K562 (cell line): ENCODE data around the gene CDH20. TPM values are rescaled to one million over a fixed set of nuclear protein-coding genes. Genes with fewer than 3 reads are reported as not detected.

Source experiments
- FOS ChIP-seq: IDR thresholded peaks from 3 replicates; pipeline ENCODE4 v1.6.1; 2011; ENCODE audit not compliant: insufficient read length; ENCODE audit errors: extremely low read depth
- HMG20B ChIP-seq: fragments of 250-450 bp; sonication (Bioruptor Pico); IDR thresholded peaks from 2 replicates; pipeline ENCODE4 v1.5.0; 2021; ENCODE audit warnings: mild to moderate bottlenecking
- LARP7 ChIP-seq: fragments of 450-650 bp; IDR thresholded peaks from 2 replicates; pipeline ENCODE4 v1.6.1; 2016
- MCM2 ChIP-seq: fragments of 450-650 bp; IDR thresholded peaks from 2 replicates; pipeline ENCODE4 v1.6.1; 2017; ENCODE audit warnings: low read depth, mild to moderate bottlenecking
- SAFB2 ChIP-seq: fragments of 200-400 bp; formaldehyde crosslinking; IDR thresholded peaks from 2 replicates; pipeline ENCODE4 v1.6.1; 2018; ENCODE audit warnings: borderline replicate concordance, low read length, low read depth, moderate library complexity; ENCODE audit not compliant: severe bottlenecking
- TBP ChIP-seq: optimal IDR thresholded peaks from 2 replicates; pipeline ENCODE3; 2011; ENCODE audit warnings: low read depth, low read length, improper control_type of control experiment
- ZNF140 ChIP-seq: fragments of 250-450 bp; sonication (Bioruptor Pico); IDR thresholded peaks from 2 replicates; pipeline ENCODE4 v1.8.0; 2021; ENCODE audit warnings: moderate library complexity, mild to moderate bottlenecking, inconsistent platforms
- ZNF253 ChIP-seq: fragments of 250-450 bp; sonication (Bioruptor Pico); conservative IDR thresholded peaks from 2 replicates; pipeline ENCODE4 v1.6.1; 2021; ENCODE audit warnings: mild to moderate bottlenecking
- ZNF318 ChIP-seq, 2 experiments: fragments of 450-650 bp; IDR thresholded peaks; 2 replicates each; pipeline ENCODE4 v1.6.1; 2016; ENCODE audit warnings: mild to moderate bottlenecking in 2 of 2, borderline replicate concordance in 1 of 2, low read depth in 1 of 2, moderate library complexity in 1 of 2
- polyA plus RNA-seq, 8 experiments: library from polyadenylated mRNA; depleted of rRNA in 4 of 8; stranded (reverse) in 5 of 8; unstranded in 3 of 8; fragments of >200 nt; fragmentation: Nextera tagmentation in 2 of 8; fragmentation: Illumina TruSeq in 1 of 8; extraction: Ambion mirVana in 2 of 8; extraction: Trizol in 1 of 8; gene quantifications; 2 replicates each; pipeline versions ENCODE4 v1.2.1 to v1.2.3, GENCODE V29; 2011 to 2014; ENCODE audit warnings: inconsistent platforms in 1 of 8, missing spikeins in 1 of 8
- total RNA-seq, 7 experiments: library from RNA; depleted of rRNA in 6 of 7; stranded (reverse); fragments of >200 nt in 6 of 7; fragmentation: Illumina TruSeq in 2 of 7; extraction: Trizol in 2 of 7; gene quantifications; 2 replicates each; pipeline versions ENCODE4 v1.2.1 to v1.2.3, GENCODE V29; 2011 to 2021; ENCODE audit warnings: low replicate concordance in 1 of 7

The CDH20 gene
- total and polyA plus RNA-seq, 9 of the 15 experiments (the other 6 are each of a cell fraction or from before 2014, with no cell fraction given) = not detected

DNA sequence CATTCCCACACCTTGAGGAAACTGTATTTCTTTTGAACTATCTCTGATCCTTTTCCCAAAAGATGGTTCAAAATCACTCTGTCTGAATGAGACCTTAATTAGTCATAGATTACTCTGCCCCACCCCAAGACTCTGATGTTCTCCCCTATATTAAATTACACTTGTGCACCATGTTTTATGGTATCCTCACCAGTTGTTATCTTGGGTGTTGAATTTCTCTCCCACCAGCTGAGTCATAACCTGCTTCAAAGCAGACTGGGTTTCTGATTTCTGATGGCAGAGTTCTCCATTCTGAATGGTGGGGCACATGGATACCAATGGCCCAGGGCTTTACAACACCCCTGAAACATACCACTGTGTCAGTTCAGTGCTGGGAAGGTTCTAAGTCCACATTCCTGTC is 15.0 kb downstream of the CDH20 start (continued):
- no peak for TF ChIP-seq ZNF318 (IDR thresholded peaks at IDR 0.05; ENCODE audit: borderline replicate concordance in 1 of 2, low read depth in 1 of 2)
- no peak for TF ChIP-seq ZNF253 (CRISPR knock-in tag)
- TF ChIP-seq HMG20B (CRISPR knock-in tag) = no peak
- no peak for TF ChIP-seq FOS
- TF ChIP-seq SAFB2 = no peak
- no peak for TF ChIP-seq ZNF140 (CRISPR knock-in tag)
- TF ChIP-seq MCM2 = no peak
- no peak for TF ChIP-seq LARP7
- no peak for TF ChIP-seq TBP
